Thymus (tissue), 11 donors: Measurements from ENCODE around the gene CRIM1. TPM values are rescaled to one million over a fixed set of nuclear protein-coding genes. Genes with fewer than 3 reads are reported as not detected.

ENCODE experiments used
- DNase-seq, 9 donors: peaks; one replicate each; pipeline ENCODE4 v3.0.0-alpha.2; 2013; ENCODE audit warnings: low spot score in 9 of 9, low read depth in 6 of 9, missing footprints in 1 of 9
- H3K27ac ChIP-seq, 2 donors: one replicate each; pipeline ENCODE4 v1.5.1; 2013; ENCODE audit warnings: control low read depth in 1 of 2, low read depth in 1 of 2, low read length in 1 of 2, mild to moderate bottlenecking in 1 of 2, moderate library complexity in 1 of 2
- H3K27me3 ChIP-seq, 2 donors: one replicate each; pipeline ENCODE4 v1.5.1; 2013; ENCODE audit warnings: low read length in 1 of 2; ENCODE audit not compliant: control insufficient read depth in 2 of 2, insufficient read depth in 1 of 2
- H3K36me3 ChIP-seq, 2 donors: one replicate each; pipeline ENCODE4 v1.5.1; 2013; ENCODE audit warnings: low read length in 1 of 2, mild to moderate bottlenecking in 1 of 2, moderate library complexity in 1 of 2; ENCODE audit not compliant: control insufficient read depth in 2 of 2, insufficient read depth in 2 of 2
- H3K4me1 ChIP-seq, 2 donors: one replicate each; pipeline ENCODE4 v1.5.1; 2013; ENCODE audit warnings: low read length in 2 of 2; ENCODE audit not compliant: control insufficient read depth in 2 of 2, insufficient read depth in 2 of 2
- H3K4me3 ChIP-seq, 2 donors: one replicate each; pipeline ENCODE4 v1.5.1; 2013; ENCODE audit warnings: low read length in 2 of 2, control low read depth in 1 of 2, mild to moderate bottlenecking in 1 of 2
- H3K9me3 ChIP-seq, 2 donors: one replicate each; pipeline ENCODE4 v1.5.1; 2013; ENCODE audit warnings: low read length in 1 of 2, mild to moderate bottlenecking in 1 of 2; ENCODE audit not compliant: control insufficient read depth in 2 of 2, insufficient read depth in 1 of 2
- WGBS: extraction: QIAGEN DNeasy Blood & Tissue Kit; methylation state at CpG from one replicate; pipeline ENCODE4 v1.1.7; 2013; 5-methylcytosine and 5-hydroxymethylcytosine counted together
- polyA plus RNA-seq: library from polyadenylated mRNA; stranded (reverse); fragments of 200-250 nt; gene quantifications from one replicate; pipeline ENCODE4 v1.2.3, GENCODE V29; 2013
- total RNA-seq: library from RNA; stranded (reverse); fragments of 120-200 nt; gene quantifications from one replicate; pipeline ENCODE4 v1.2.4, GENCODE V29; 2013
- donor health status: healthy.

Gene CRIM1
- total and polyA plus RNA-seq, 2 donors, result 9.1 to 24.3 TPM

- no peak for DNase-seq
- Histone ChIP-seq H3K4me1 (no peaks in the 10 kb centered on the region), H3K36me3 (no peaks in the 10 kb centered on the region), H3K4me3 (no peak overlapping the region), H3K27me3 (no peaks in the 10 kb centered on the region), H3K9me3 (no peaks in the 10 kb centered on the region), H3K27ac (no peak overlapping the region)
- 97% methylated on average over 5 of the region's 5 CpGs for WGBS
Measured at GRCh38 chr2:36450466-36451196, 95.1 kb downstream of the CRIM1 start.

DNA sequence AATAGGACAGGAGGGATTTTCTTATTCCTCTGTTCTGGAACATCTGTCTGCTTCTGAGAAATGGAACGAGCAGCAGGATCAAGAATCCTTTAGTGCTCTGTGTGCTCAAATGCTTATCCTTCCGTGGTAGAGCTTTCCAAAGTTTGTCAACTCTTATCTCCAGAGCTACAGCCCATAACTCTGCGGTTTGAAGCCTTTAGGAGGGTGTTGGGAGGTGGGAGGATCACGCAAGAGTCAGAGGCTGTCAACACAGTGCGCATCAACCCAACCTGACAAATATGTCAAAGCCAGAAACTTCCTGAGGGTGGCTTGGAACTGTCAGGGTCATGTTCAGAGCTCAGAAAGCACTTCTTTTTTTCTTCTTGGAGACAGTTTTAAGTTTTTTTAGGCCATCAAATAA is 95.9 kb downstream of the CRIM1 start:
- no peaks in the 10 kb centered on the region for H3K27me3 ChIP-seq
- no peak overlapping the region for H3K4me3 ChIP-seq
- no peaks in the 10 kb centered on the region for H3K36me3 ChIP-seq
- H3K4me1 ChIP-seq, result peaks cover 0 to 2% of the 10 kb centered on the region in 2 donors
- WGBS, result 86% methylated on average over 5 of the region's 5 CpGs
- H3K9me3 ChIP-seq, result no peaks in the 10 kb centered on the region
- DNase-seq, result no peak
- no peak overlapping the region for H3K27ac ChIP-seq

DNA sequence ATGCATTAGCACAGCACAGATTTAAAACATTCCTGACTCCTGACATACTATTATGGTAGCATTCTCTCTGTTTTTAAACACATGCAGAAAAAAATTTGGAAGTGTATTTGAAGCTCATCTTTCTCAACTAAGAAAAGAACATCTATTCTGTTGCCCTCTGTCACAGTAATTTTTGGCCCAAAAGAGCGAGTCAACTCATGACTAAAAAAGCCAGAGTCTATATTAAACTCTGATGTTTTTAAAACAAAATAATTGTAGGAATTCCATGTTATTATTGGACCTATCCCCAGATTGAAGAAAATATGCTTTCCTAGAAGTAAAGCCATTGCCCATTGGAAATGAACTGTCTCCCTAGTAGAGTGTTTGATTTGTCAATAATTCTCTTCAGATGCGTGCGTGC is 96.7 kb downstream of the CRIM1 start:
- Histone ChIP-seq H3K27ac (no peak overlapping the region), H3K9me3 (no peaks in the 10 kb centered on the region), H3K36me3 (no peaks in the 10 kb centered on the region), H3K4me1 (peaks cover 0 to 2% of the 10 kb centered on the region in 2 donors), H3K27me3 (no peaks in the 10 kb centered on the region), H3K4me3 (no peak overlapping the region)
- no peak for DNase-seq
- 79% methylated on average over 3 of the region's 3 CpGs for WGBS

DNA sequence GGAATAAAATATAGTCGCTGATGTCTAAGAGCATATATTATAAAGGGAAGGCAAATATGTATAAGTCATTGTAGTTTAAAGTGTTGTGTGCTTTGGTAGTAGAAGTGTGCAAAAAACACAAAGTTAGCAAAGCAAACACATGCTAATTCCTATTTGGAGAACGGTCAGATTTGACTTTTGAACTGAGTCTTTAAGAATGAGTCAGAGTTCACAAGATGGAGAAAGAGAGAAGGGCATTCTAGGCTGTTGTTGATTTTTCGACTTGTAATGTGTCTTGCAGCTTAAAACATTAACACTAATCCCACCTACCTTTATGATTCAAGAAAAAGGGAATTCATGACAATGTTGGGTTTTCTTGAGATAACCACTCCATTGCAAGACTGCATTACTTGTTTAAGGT is 98.1 kb downstream of the CRIM1 start:
- no peaks in the 10 kb centered on the region for H3K36me3 ChIP-seq
- H3K4me1 ChIP-seq, result peaks cover 0 to 2% of the 10 kb centered on the region in 2 donors
- no peak overlapping the region for H3K27ac ChIP-seq
- DNase-seq, result no peak
- H3K4me3 ChIP-seq, result no peak overlapping the region
- WGBS, result 98% methylated on average over 3 of the region's 3 CpGs
- H3K9me3 ChIP-seq, result no peaks in the 10 kb centered on the region
- H3K27me3 ChIP-seq, result no peaks in the 10 kb centered on the region

DNA sequence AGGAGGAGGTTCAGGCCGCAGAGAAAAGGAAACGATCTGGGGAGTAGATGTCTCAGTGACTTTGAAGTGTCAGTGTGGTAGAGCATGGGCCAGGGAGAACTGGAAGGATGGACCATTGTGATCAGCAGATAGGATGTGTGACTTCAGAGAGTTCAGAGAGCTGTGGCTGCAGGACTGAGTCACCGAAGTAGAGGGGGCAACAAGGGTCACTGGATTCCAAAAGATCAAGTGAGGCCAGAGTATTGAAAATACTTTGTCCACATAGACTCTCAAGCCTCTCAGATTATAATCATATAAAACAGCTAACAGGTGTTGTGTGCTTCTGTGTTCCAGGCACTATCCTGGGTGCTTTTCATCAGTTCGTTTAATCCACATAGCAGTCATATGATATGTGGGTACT is 99.4 kb downstream of the CRIM1 start:
- DNase-seq, result no peak
- no peak overlapping the region for H3K4me3 ChIP-seq
- H3K27me3 ChIP-seq, result no peaks in the 10 kb centered on the region
- H3K36me3 ChIP-seq, result no peaks in the 10 kb centered on the region
- H3K4me1 ChIP-seq, result peaks cover 0 to 2% of the 10 kb centered on the region in 2 donors
- no peak overlapping the region for H3K27ac ChIP-seq
- WGBS, result 96% methylated on average over 4 of the region's 4 CpGs
- H3K9me3 ChIP-seq, result no peaks in the 10 kb centered on the region

- DNase-seq, result no peak
- Histone ChIP-seq H3K4me3 (no peak overlapping the region), H3K4me1 (peaks cover 1 to 3% of the 10 kb centered on the region in 2 donors), H3K36me3 (no peaks in the 10 kb centered on the region), H3K27ac (no peak overlapping the region), H3K27me3 (no peaks in the 10 kb centered on the region), H3K9me3 (no peaks in the 10 kb centered on the region)
- 98% methylated on average over 4 of the region's 4 CpGs for WGBS
Measured at GRCh38 chr2:36455788-36456187, 100.2 kb downstream of the CRIM1 start.

- WGBS, result 83% methylated on average over 17 of the region's 17 CpGs
- DNase-seq, result no peak
- H3K4me1 ChIP-seq, result peaks cover 5 to 7% of the 10 kb centered on the region in 2 donors
Measured at GRCh38 chr2:36456227-36457175, 100.9 kb downstream of the CRIM1 start.

GRCh38 chr2:36458106-36458505 is 102.5 kb downstream of the CRIM1 start:
- Histone ChIP-seq H3K4me1 (peaks cover 5 to 10% of the 10 kb centered on the region in 2 donors), H3K4me3 (no peak overlapping the region), H3K9me3 (no peaks in the 10 kb centered on the region), H3K27ac (no peak overlapping the region), H3K36me3 (no peaks in the 10 kb centered on the region), H3K27me3 (no peaks in the 10 kb centered on the region)
- WGBS, result 96% methylated on average over 5 of the region's 5 CpGs
- no peak for DNase-seq

More at GRCh38 chr2:36456227-36457175, 100.9 kb downstream of the CRIM1 start:
- no peaks in the 10 kb centered on the region for H3K36me3 ChIP-seq
- peak overlapping the region in 1 of 2 donors; percentile 20 for H3K27ac ChIP-seq
- H3K4me3 ChIP-seq, result no peak overlapping the region
- no peaks in the 10 kb centered on the region for H3K27me3 ChIP-seq
- no peaks in the 10 kb centered on the region for H3K9me3 ChIP-seq

DNA sequence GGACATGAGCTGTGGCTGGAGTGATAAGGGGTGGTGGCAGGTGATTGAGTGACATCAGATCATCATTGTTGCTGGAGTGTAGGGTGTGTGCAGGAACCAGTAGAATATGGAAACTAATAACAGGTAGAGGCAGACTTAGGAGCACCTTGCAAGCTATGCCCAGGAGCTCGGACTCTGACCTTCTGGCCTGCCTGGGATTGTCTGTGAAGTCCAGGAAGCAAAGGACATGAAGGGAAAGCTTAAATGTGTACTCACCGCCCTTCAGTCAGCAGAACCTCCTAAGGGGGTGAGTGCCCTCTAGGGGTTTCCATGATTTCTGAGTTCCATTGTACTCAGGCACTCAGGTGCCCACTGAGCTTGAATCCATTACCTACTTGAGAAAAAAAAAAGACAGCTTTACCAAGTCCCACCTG is 104.2 kb downstream of the CRIM1 start:
- Histone ChIP-seq H3K36me3 (no peaks in the 10 kb centered on the region), H3K4me3 (no peak overlapping the region), H3K9me3 (no peaks in the 10 kb centered on the region), H3K27ac (no peak overlapping the region), H3K4me1 (peaks cover 5 to 10% of the 10 kb centered on the region in 2 donors), H3K27me3 (no peaks in the 10 kb centered on the region)
- WGBS, result 93% methylated on average over 2 of the region's 2 CpGs
- no peak for DNase-seq
